GM04504 (cell line): Measurements from ENCODE around the gene CDK6.

Experiments used
- DNase-seq: peaks from one replicate; pipeline ENCODE4 v3.0.0-alpha.2; 2012; ENCODE audit warnings: low read depth

CDK6 gene

DNA sequence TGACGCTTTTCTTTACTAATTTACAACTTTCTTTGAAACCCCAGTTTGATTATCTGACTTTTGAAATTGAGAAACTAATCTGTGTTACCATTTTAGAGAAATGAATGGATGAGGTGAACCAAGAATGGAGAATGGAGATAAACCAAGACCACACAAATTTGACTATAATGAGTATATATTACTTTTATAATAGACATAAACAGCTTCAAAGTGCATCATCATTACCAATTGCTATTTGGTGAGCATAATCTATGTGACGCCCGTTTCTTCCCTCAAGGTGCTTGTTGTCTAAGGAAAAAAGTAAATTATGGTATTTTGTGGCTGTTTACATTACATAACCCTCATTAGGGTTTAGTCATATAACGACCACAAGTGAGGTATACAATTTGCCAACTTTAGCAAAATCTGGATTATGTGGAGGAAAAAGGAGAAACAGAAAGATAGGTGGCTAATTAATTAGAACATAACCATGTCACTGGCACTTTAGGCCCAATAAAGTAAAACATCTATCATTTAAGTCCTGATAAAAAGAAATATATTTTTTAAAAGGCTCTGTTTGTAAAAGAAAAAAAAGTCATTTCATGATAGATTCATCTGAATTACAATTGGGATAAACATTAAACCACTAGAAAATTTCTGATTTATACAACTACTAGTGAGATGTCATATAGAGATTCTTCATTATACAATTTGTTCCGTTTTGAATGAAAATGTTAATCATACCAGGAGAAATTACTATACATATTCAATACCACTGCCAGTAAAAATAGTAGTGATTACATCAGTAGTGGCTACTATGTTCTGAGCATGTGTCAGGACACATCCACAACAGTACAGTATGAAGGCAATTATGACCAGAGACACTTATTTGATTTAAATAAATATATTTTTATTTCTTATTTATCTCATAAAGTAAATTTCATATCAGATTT is 128.0 kb downstream of the CDK6 start:
- DNase-seq, result no peak

DNA sequence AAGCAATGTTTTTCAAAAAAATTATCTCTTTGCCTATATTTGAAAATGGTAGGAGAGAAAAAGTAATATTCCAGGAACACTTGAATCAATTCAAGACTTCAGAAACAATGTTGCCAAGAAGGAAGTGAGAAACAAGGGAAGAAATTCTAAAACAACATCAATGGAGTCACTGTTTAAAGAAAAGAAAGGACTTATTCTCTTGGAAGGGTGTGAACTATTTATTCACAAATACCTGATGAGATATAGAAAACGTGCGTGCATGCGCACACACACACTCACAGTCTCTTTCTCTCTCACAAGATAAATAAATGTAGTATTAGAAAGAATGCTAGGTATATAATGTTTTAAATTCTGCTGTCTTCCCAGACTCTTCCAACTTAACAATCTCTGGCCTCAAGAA is 128.9 kb downstream of the CDK6 start:
- no peak for DNase-seq

DNA sequence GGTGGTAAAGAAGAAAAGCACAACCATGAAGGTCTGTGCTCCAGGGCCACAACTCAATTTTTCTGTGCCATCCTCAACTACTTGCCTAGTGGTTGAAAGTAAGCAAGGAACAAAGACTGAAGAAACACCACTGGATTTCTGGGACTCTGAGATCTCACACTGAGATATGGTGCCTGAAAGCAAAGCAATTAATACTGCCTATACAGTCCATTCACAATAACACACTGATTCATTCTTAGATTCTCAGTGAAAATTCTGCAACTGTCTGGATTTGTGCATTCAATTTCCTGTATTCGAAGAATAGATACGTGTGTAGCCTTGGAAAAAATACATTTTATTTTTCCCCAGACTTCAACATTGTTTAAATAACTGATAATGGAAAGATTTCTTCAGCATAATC is 129.8 kb downstream of the CDK6 start:
- no peak for DNase-seq

DNA sequence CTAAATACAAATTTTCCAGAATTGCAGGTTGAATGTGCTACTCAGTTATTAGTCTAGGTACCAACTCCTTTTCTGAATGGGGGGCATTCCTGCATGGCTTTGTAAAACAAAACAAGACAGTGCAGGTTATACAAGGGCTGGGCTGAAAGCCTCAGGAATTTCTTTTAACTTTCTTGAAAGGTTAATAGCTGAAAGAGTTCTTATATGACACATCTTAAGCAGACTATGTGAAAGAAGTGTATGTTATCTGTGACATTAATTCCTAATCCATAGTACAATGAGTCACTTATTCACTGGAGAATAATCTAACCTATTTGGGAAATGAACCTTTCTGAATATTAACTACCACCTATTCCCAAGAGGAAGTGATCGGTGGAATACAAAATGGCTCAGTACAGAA is 130.5 kb downstream of the CDK6 start:
- DNase-seq, result no peak

DNA sequence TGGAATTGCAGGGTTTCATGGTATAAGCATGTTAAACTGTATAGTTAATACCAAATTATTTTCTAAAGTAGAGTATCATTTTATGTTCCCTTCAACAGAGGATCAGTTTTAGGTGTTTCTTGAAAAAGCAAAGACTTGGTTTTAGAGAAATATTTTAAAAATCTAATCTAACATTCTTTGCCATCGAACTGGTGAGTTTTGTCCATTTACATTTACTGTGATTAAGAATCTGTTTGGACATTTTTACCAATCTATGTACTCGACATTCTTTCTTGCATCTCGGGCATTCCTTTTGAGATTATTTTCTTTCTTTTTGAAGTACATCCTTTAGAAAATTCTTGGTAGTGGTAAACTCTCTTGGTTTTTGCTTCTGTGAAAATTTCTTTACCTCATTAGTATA is 131.5 kb downstream of the CDK6 start:
- DNase-seq, result no peak

DNA sequence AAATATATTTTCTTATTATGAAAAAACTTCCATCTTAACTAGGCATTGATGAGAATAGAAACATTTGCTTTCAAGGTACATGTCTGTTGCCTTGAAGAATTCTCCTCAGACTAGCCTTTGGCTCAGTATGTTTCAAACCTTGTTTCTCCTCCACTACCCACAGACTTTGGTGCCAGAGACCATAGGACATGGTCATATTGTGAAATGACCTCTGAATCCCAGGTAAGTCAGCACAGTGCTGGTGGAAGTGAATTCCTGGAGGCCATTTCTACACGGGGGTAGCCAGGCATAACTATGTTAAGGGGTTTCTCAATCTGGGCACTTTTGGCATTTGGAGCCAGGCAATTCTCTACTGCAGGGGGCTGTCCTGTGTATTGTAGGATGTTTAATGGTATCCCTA is 133.8 kb downstream of the CDK6 start:
- DNase-seq, result no peak

DNA sequence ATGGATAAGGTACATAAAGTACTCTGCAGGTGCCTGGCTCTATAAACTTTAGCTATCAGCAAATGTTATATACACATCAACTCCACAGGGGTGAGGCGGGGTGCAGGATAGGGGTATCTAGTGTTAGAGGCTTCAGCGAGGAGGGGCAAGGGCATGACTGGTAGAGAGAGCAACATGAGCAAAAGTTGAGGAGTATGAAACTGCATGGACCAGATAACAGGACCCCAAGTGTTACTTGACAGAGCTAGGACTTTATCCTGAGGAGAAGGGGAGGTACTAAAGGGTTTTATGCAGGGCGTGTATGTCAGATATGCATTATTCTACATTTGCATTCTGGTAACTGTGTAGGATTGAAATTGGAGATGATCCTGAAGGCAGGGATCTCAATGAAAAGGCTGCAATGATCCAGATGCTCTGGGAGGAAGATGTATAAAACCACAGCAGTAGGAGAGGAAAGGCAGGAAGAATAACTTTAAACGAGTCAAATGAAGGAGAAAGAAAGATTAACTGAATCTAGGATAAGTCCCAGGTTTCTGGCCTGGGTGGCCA is 136.3 kb downstream of the CDK6 start:
- no peak for DNase-seq

DNA sequence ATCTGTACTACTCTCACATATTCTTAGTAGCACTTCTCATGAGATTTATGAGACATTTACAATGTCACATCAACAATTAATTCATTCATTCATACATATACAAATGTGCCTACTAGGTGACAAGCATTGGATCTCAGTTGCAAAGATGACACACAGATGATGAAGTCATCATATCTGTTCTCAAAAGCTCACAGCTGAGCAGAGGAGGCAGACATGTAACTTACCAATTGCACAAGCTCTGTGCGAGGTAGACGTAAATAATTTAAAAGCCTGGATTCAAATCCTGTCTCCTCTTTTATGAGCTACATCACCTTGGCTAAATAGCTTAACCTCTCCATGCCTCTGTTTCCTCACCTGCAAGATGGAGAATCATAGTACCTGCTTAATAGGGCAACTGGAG is 136.8 kb downstream of the CDK6 start:
- no peak for DNase-seq

DNA sequence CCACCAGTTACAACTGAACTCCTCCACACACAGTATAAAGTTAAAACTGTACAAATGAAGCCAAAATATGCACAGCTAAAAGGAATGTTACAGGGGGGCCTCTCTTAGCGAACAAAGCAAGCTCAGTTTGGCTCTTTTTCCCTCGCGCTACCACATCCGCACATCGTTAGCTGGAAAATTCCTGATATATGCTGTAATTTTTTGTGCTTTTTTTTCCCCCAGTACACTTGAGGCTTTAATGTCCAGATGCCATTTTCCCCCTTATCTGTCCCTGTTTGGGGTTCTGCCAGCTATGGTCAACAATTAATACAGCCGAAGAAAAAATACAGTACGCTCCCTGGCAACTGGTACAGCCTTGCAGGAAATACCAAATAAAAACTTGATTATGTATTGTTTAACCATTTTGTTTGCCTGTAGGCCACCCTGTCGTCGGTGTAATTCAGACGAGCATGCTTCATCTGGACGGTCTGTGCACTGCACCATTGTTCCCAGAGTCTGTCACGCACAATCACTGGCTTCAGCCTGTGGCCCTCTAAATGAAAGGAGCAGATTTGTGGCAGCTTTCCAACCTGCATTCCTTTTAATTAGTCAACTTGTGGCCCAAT is 138.0 kb downstream of the CDK6 start:
- DNase-seq, result peak; percentile 74

DNA sequence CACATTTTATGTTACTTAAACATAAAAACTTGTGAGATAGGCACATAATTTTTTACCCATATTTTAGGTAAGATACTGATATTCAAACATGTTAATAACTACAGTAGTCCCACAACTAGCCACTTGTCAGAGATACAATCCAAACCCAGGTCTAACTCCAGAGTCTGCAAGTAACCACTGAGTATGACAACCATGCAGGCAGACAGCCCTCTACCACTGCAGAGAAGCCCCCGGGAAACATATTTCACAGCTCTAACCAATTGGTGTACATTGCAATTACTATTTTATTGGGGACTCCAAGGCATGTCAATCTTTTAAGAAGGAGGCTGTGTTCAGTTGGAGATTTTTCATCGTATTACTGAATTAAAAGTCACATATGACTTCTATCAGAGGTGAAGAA is 139.0 kb downstream of the CDK6 start:
- DNase-seq, result no peak

DNA sequence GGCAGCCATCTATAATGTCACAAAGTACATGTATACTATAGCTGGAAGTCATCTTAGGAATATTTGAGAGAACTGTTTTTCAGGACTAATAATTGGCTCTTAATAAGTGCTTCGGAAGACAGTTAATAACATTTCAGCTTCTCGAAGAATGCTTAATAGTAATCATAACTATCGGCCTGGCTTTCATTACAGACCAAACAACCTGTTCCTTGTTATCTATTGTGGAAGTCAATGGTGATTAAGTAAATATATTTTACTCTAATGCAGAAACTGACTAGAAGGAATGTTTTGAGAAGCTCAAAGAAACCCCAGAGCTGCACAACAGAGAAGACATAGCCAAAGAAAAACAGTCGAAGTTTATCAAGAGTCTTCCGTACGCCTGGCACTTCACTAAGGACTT is 139.4 kb downstream of the CDK6 start:
- DNase-seq, result no peak

DNA sequence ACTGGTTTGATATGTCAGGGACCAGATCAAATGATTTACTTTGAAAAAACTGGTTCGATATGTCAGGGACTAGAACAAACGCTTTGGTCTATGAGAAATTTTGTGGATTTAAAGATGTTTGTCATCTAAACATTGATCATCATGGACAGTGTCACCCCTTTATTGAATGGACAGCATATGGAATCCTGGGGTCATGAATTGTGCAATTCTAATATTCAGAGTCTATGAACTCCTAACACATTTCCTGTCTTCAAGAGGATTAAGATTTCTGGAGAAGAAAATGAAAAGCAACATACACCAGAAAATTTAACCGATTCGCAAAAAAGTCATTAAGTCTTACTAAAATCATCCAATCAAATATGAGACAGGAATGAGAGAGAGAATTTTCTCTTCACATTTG is 139.8 kb downstream of the CDK6 start:
- DNase-seq, result no peak

DNA sequence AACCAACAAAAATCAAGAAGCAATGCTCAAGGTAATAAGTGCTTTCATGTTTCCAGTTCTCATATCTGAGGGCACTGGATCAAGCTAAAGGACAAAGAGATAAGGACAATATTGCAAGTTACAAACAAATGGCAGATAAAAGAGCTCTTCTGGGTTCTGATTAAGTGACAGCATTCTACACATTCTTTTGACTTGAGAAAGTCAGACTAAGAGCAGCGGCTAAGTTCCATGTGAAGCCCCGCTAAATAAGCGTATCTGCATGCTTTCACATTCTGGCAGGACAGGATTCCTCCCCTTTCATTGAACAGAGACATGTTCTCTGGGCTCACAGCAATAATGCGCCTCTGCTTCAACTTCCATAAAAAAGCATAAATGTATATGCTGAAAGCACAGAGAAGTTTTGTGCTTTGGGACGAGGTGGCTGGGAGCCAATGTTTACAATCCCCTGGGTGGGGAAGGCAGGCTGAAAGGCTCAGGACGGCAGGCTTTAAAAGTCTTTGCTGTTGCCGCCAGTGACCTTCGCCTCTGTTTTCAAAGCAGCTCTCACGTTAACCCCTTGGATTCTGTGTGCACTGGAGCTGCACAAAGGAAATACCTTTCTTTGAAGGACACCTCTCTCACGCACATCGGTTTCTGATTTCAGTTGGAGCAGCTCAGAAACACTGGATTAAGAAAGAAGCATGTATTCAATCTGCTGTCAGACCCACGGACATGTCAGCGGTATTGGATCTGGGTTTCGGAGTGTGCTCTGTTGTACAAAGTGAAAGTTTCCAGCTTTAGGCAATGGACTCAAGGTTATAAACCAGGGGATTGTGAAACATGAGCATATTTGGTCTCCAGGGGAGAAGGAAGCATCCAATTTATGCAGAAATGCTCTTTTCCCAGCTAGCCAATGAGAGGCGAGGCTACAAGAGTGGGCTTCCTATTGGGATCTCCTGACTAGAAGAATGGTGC is 140.8 kb downstream of the CDK6 start:
- DNase-seq, result peak; percentile 84

DNA sequence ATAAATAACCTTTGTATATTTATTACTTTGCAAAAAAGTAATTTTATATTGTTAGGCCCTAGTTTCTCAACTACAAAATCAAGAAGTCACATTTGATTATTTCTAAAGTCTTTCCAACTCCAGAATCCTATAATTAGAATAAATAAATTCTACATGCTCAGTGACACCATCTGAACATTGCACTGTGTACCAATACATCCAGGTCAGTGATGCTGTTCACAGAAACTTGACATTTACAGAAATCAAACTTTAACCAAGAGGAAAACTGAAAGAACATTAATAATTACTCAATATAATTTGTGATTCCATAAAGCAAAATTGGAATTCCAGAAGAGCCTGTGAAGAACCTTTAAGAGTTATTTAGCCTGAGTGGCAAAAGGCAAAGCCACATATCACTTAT is 142.2 kb downstream of the CDK6 start:
- DNase-seq, result no peak

DNA sequence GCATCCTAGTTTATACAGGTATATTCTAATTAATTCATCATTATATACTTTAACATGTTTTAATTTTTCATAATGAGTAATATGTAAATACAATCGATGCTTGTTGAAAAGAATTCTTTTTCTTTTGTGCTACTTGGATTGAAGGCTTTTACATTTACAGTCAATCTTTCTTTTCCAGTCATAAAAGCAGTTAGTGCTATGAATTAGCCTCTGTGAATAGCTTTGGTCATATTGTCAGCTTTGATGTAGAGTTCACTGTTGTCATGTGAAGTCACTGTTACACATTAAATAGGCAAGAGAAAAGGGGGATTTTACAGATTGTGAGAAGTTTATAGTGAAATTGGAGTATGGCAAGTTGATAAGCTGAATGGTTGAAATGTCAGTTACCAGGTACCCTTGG is 142.9 kb downstream of the CDK6 start:
- DNase-seq, result no peak

DNA sequence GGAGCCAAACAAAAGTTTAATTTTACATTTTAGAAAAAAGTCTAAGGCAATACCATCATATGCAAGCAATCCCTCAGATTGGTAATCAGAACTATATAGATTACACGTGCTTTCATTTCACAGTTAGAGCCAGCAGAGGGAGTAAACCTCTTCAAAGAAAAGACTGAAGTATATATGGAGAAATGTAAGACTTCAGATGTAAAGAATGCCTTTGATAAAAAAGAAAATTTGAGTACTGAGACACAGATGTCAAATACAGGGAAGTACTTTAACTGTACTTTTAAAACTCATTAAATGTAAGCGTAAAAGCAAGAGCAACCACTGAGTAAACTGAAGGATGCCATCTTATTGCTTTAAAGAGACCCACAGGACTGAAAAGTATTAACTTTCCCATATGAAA is 144.8 kb downstream of the CDK6 start:
- DNase-seq, result peak; percentile 28

DNA sequence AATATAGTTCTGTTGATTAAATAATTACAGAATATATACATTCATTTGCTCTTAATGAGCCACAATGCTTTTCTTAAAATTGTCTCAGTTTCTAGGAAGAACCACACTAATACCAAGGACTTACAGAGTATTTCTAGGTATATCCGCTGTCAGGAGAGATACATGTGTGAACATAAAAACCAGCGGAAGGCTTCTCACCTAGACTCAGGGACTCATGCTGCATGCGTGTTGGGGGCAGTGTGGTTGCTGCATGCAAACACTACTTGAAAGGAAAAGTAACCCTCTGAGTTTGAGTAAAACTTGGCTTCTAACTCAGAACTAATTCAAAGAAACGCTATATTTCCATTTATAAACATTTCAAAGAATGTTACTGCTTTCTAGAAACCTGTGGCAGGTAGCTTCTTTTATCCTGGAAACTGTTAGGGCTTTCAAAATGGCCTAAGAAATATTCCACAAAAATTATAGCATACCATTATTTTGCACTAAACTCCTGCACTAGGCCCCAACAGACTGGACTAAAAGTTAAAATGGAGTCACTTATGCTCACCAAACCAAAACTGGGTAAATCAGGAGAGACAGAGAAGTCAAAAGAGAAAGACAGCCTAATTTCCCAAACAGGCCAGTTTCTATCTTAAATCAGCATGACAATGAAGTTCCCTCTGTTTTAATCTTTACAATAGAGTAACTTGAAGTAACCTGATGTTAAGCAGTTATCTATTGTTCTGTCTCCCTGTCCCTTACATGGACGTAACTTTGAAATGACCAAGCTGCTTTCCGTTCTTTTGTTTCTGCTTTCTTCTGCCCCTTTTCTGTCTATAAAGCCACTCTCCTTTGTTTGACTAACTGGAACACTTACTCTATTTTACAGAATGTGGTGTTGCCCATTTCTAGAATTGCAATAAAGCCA is 151.0 kb downstream of the CDK6 start:
- no peak for DNase-seq

DNA sequence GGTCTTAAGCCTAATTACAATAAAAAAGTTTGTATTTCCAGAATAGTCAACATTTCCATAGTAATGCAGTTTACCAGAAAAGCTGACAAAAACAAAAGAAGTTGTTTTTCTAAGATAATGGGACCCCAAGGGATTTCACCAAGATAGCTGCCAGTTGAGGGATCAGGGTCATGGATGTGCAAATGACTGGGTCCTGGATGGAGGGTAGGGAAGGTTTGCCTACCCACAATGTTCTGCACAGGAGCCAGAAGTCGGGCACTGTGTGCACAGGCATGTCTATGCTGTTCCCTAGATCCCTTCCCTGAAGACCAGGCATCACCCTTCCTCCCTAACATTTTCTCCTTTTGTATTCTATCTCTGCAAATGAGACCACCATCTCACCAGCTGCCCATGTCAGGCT is 152.1 kb downstream of the CDK6 start:
- DNase-seq, result no peak

DNA sequence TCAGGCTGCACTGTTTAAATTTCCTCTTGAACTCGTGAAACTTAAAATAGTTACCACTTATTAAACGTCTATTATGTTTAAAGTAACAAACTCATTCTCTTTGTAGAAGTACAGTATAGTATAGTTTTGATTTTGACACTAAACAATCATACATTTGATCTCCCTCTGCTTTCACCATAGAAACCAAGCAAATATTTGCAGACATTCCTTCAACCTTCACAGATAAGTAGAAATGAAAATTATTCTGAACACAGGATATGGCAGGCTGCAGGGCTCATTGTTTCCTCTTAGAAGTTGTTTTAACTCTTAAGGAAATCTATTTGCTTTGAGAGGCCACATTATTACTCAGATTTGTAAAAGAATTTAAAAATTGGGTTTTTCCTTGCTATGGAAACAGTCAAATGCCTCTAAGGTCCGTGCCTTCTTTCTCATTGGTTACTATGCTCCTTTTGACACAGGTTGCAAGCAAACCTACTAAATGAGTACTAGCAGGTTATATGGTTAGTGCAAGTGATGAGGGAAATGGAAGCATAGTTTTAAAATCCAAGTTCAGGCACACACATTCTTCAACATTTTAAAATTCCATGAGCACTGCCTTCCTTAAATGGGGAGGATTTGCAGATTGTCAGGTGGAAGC is 153.4 kb downstream of the CDK6 start:
- DNase-seq, result no peak

DNA sequence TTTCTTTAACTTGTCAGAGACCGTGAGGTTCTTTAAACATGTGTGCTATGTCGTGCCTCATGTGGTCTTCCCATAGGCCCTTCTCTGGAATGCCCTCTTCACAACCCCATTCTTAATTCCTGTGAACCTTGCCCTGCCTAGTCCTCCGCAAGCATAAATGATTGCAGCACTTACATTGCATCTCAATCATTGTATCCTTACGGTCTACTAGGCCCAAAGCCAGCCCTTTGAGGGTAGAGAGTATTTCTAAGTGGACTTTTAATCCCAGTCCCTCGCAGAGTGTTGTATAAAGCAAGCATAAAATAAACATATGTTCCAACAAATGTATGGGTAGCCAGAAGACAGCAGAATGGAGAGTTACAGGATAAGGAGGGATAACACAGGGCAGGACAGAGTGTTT is 154.0 kb downstream of the CDK6 start:
- no peak for DNase-seq

DNA sequence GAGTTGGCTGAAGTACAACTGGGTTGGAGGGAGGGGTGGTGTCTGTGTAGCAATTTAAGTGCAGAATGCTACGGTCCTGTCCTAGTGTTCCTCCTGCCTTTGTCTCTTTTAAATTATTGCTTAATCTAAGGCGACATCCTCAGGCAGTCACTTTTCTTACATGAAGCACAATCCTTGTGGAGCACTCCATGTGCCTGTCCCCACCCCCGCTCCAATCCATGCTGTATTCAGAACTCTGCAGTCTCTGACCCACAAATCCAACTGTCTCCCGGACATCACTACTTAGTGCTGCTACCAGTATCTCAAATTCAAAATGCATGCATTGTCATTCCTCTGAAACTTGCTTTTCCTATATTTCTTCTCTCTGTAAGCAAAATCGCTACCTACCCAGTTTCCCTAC is 154.7 kb downstream of the CDK6 start:
- no peak for DNase-seq
